ENCODE measurements around the gene C19orf25. TPM values are rescaled to one million over a fixed set of nuclear protein-coding genes. Genes with fewer than 3 reads are reported as not detected.

The C19orf25 gene
- total and polyA plus RNA-seq, 9 of the 15 experiments (the other 6 are each of a cell fraction or from before 2014, with no cell fraction given), result 0.79 to 96.0 (median 36.1) TPM

- peak; percentile 9; the same call in 1 of the 2 replicates for TF ChIP-seq ZNF780A (CRISPR knock-in tag; IDR thresholded peaks at IDR 0.05)
- TF ChIP-seq CREB3 (tag; conservative IDR thresholded peaks at IDR 0.05; ENCODE audit: low read depth), result no peak
- no peak for TF ChIP-seq JUN (IDR thresholded peaks at IDR 0.05; ENCODE audit: borderline replicate concordance, low read depth, low read length)
- TF ChIP-seq JUN (CRISPR knock-in tag; IDR thresholded peaks at IDR 0.05; ENCODE audit: borderline replicate concordance), result no peak
- TF ChIP-seq POLR2G (IDR thresholded peaks at IDR 0.05; ENCODE audit: low read depth, low read length), result peak; percentile 68
- TF ChIP-seq SUPT5H (IDR thresholded peaks at IDR 0.05), result peak; percentile 39; the same call in 1 of the 2 replicates
- 0 out of 2 replicates have a peak, but pooled peaks have one; percentile 31 for TF ChIP-seq RB1 (IDR thresholded peaks at IDR 0.05; ENCODE audit: low read depth)
- no peak for TF ChIP-seq RHOXF2B (CRISPR knock-in tag; conservative IDR thresholded peaks at IDR 0.05)
- no peak for TF ChIP-seq ZBTB2 (IDR thresholded peaks at IDR 0.05)
- TF ChIP-seq DPF2 (IDR thresholded peaks at IDR 0.05), result no peak
- TF ChIP-seq TBL1XR1 (IDR thresholded peaks at IDR 0.05; ENCODE audit: low read length in 2 of 2), result no peak
- TF ChIP-seq MYBL2 (IDR thresholded peaks at IDR 0.05; ENCODE audit: low read depth), result no peak
- 0 out of 2 replicates have a peak, but pooled peaks have one; percentile 29 for TF ChIP-seq MYBL2 (CRISPR knock-in tag; IDR thresholded peaks at IDR 0.05; ENCODE audit: borderline replicate concordance)
- no peak for TF ChIP-seq HOMEZ (CRISPR knock-in tag; IDR thresholded peaks at IDR 0.05)
- TF ChIP-seq POLR2AphosphoS2 (IDR thresholded peaks at IDR 0.05; ENCODE audit: low read length), result peak; percentile 25; the same call in 1 of the 2 replicates
- no peak for TF ChIP-seq NCOR1 (IDR thresholded peaks at IDR 0.05)
- TF ChIP-seq HDGF (IDR thresholded peaks at IDR 0.05), result no peak
- no peak for TF ChIP-seq MNT (conservative IDR thresholded peaks at IDR 0.05)
- TF ChIP-seq HBP1 (CRISPR knock-in tag; IDR thresholded peaks at IDR 0.05), result 0 out of 2 replicates have a peak, but pooled peaks have one; percentile 15
- TF ChIP-seq EGR1 (conservative IDR thresholded peaks at IDR 0.05), result peak; percentile 62
- TF ChIP-seq RBFOX2 (IDR thresholded peaks at IDR 0.05; ENCODE audit: low read depth, low read length), result peak; percentile 38
- TF ChIP-seq RBM22 (IDR thresholded peaks at IDR 0.05; ENCODE audit: low read depth, low read length, poor library complexity, severe bottlenecking), result peak; percentile 47
These were observed 22.7 kb downstream of the C19orf25 start (continued) for GRCh38 chr19:1456121-1456900.

All from K562 (cell line).